NCI-H2196 treated with DMSO at 0.1 percent for 48 hours (cell line): ENCODE data around the gene GATC.

Experiments used
- DNase-seq: peaks from one replicate; lab custom pipeline; 2025; ENCODE audit not compliant: unreplicated experiment; lab: John Stamatoyannopoulos, UW

Gene GATC

DNA sequence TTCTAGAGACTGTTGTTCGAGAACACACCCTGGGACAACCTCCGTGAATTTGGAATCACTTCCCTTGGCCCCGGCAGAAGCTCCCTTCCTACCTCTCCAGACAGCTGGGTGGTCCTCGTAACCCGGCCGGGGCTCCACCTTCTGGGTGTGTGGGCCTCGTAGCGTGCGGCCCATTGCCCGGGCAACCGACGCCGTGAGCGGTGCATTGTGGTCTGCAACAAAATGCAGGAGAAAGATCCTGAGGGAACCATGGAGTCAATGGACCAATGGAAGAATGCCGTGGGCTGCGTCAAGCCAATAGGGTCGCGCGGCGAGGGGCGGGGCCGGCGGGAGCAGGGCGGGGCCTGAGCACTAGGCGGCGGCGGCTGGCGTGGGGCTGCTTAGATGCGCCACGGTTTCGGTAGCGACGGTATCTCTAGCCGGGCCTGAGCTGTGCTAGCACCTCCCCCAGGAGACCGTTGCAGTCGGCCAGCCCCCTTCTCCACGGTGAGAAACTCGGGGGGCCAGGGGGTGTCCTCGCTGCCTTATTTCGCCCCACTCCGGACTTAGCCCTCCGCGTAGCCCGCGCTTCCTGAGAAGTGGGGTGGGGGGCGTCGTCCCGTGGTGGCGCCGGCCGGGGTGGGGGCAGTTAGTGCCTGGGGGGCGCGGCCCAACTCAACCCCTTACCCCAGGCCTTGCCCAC is 49.6 kb downstream of the GATC start, which contains the start of gene DYNLL1:
Gene DYNLL1 (plus strand): TSS at position 383 of the 682 bp plus-strand sequence. CDS start 309 bp downstream, outside the sequence.
- DNase-seq = peak; percentile 80

DNA sequence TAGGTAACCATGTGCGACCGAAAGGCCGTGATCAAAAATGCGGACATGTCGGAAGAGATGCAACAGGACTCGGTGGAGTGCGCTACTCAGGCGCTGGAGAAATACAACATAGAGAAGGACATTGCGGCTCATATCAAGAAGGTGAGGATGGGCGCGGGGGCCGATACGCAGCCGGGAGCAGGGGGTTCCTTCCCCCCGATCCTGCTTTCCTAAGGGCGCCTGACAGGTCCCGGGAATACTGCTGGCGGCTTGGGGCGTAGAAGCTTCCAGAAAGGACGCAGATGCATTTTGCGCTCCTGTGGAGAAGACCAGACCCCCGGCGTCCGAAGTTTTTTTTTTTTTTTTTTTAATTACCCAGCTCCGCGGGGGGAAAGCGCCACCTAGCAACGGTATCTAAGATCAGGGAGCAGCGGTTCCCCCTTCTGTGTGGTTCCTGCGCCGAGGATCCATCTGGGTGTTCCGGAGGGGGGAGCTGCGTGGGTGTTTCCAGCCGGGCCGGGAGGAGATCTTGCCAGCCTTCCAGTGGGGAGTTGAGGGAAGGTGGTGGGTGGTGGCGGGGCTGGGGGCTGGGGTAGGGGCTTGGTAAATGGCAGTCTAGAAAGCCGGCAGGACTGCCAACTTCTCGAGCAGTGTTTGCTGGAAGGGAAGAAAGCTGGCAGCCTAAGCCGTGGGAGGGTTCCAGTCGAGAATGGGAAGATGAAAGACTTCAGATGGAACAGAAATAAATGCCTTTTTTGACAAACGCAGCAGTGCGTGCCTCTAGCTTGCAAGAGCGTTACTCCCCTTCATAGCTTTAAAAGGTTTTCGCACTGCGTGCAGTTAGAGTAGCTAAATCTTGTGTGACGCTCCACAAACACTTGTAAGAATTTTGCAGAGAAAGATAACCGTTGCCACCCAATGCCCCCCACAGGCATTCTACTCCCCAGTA is 50.4 kb downstream of the GATC start:
- no peak for DNase-seq

DNA sequence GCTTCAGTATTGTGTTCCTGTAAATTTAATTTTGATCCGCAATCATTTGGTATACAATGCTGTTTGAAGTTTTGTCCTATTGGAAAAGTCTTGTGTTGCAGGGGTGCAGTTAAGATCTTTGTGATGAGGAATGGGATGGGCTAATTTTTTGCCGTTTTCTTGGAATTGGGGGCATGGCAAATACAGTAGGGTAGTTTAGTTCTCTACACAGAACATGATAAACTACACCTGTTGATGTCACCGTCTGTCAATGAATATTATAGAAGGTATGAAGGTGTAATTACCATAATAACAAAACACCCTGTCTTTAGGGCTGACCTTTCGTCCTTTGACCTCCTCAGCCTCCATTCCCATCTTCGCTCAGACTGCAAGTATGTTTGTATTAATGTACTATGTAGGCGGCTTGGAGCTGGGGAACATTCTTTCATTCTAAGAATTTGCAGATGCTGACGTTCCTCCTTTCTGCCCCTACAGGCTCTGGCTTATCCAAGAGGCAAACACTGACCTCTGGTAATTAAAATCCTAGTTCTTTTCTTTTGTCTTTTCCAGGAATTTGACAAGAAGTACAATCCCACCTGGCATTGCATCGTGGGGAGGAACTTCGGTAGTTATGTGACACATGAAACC is 51.4 kb downstream of the GATC start:
- DNase-seq = no peak

DNA sequence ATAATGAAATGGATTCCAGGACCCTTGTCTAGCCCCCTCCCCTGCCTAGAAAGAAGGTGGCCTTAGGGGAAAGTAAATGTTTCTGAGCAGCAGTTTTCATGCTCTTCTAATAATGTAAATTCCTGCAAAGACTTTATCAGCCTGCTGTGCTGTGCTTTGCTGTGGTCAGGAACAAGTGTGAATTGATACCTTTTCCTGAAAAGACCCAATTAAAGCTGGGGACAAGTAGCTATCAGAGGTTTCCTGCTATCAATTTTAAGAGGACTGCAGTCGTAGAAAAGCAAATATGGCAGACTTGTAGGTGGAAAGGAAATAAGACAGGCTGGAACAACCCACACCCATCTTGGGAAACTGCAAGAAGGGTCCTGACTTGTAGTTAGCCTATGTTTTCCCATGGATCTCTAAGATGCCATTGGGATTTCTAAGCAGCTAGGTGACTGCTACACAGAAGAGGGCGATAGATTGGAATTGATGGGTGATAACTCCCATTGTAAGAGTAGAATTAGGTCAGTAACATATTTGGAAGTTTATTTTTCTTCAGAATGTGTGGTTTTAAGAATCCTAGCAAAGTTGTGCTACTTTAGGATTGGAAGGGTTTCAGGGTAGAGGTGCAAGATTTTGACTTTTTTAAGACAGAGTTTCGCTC is 52.7 kb downstream of the GATC start:
- no peak for DNase-seq

DNA sequence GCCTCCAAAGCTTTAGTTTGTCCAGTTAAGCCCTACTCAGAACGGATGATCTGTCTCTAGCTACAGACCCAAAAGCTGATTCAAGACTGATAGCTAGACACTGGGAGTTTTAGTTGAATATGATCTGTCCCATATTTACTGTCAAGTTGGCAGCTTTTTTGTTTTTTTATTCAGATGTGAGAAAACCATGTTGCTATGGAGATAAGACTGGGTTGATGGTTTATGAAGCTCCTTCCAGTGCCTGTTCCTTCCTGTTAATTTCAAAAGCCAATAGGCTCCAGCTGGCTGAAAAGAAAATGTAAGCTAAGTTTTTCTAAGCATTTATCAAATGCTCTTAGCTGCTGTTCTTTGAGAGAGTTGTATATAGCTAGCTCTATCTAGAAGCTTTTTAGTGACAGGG is 54.3 kb downstream of the GATC start:
- no peak for DNase-seq

DNA sequence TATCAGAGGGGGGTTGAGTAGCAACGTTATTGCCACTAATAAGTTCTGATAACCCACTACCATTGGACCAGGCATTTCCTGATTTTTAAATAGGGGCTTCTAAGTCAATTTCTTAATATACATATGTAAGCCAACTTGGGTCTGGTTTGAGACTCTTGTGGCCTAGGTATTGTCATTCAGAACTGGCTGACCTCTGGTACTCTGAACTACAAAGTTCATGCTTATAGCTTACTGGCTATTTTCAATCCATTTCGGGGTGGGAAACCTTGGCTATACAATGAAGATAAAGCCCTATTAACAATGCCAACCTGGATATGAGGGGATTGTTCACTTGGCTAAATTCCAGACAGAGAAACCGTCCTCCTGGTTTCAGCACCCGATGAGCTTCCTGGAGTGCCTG is 58.3 kb downstream of the GATC start:
- no peak for DNase-seq

DNA sequence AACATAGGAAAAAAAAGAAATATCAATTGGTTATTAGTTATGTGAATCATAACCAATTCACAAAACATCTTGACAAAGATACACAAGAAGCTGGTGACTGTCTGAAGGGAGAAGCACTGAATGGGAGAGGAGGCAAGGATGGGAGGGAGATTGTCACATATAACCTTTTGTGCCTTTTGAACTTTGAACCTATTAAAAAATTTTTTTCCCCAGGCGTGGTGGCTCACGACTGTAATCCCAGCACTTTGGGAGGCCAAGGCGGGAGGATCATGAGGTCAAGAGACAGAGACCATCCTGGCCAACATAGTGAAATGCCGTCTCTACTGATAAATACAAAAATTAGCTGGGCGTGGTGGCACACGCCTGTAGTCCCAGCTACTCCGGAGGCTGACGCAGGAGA is 62.3 kb downstream of the GATC start:
- no peak for DNase-seq
